Breast epithelium (tissue), 3 donors: Measurements from ENCODE around the gene STPG3.

Experiments
- CTCF ChIP-seq, 3 donors: fragments of 450-650 bp; IDR thresholded peaks; one replicate each; pipeline ENCODE4 v1.5.1; 2016 to 2017; ENCODE audit warnings: antibody characterized with exemption in 3 of 3, mild to moderate bottlenecking in 3 of 3, moderate library complexity in 3 of 3
- POLR2A ChIP-seq: fragments of 450-650 bp; IDR thresholded peaks from one replicate; pipeline ENCODE4 v1.6.1; 2016; ENCODE audit warnings: antibody characterized with exemption, mild to moderate bottlenecking, moderate library complexity

DNA sequence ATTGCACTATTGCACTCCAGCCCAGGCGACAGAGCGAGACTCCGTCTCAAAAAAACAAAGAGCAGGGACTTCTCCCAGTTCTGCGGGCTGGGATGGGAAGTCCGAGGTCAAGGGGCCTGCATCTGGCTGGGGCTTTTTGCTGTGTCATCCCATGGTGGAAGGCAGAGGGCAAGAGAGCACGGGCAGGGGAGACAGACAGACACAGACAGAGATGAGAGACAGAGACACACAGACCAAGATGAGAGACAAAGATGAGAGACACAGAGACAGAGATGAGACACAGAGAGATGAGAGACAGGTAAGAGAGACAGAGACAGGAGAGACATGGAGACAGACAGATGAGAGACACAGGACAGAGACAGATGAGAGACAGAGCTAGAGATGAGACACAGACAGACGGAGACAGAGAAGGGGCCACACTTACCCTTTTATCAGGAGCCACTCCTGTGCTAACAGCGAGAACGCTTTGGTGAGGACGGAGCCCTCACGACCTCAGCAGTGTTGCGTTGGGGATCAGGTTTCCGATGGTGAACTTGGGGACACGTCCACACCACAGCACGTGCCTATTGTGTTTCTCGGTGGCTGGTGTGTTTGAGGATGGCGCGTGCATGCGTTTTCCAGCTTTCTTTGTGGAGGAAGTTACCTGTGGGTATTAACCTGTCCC, 17.6 kb downstream of the STPG3 start:
- TF ChIP-seq POLR2A: no peak
- no peak for TF ChIP-seq CTCF (IDR thresholded peaks at IDR 0.05)
